WTC11 (cell line): Measurements from ENCODE around the gene DHX30. TPM values are rescaled to one million over a fixed set of nuclear protein-coding genes. Genes with fewer than 3 reads are reported as not detected.

Experiments used
- ARID4B ChIP-seq: sonication (generic); formaldehyde crosslinking; IDR thresholded peaks from 2 replicates; pipeline ENCODE4 v1.8.0; 2023; ENCODE audit warnings: missing genetic modification reagents, mild to moderate bottlenecking, borderline replicate concordance
- E2F1 ChIP-seq: sonication (generic); formaldehyde crosslinking; IDR thresholded peaks from 2 replicates; pipeline ENCODE4 v1.8.0; 2022; ENCODE audit warnings: mild to moderate bottlenecking, missing genetic modification reagents
- ELF4 ChIP-seq: sonication (generic); formaldehyde crosslinking; IDR thresholded peaks from 2 replicates; pipeline ENCODE4 v1.8.1; 2022; ENCODE audit warnings: low read depth, mild to moderate bottlenecking, moderate library complexity, missing genetic modification reagents
- ERG ChIP-seq: fragments of 250-450 bp; sonication (Bioruptor Pico); IDR thresholded peaks from 2 replicates; pipeline ENCODE4 v1.8.0; 2021; ENCODE audit warnings: mild to moderate bottlenecking
- ETV6 ChIP-seq: sonication (generic); formaldehyde crosslinking; IDR thresholded peaks from 2 replicates; pipeline ENCODE4 v1.8.1; 2022; ENCODE audit warnings: mild to moderate bottlenecking, missing genetic modification reagents
- FOXK1 ChIP-seq: sonication (generic); formaldehyde crosslinking; IDR thresholded peaks from 2 replicates; pipeline ENCODE4 v1.8.0; 2022; ENCODE audit warnings: mild to moderate bottlenecking, moderate library complexity, missing genetic modification reagents
- FOXP1 ChIP-seq: sonication (generic); formaldehyde crosslinking; IDR thresholded peaks from 2 replicates; pipeline ENCODE4 v1.8.0; 2022; ENCODE audit warnings: missing genetic modification reagents, mild to moderate bottlenecking, moderate library complexity, borderline replicate concordance
- KAT7 ChIP-seq: sonication (generic); formaldehyde crosslinking; IDR thresholded peaks from 2 replicates; pipeline ENCODE4 v1.8.1; 2023; ENCODE audit warnings: missing genetic modification reagents, mild to moderate bottlenecking, borderline replicate concordance
- MAX ChIP-seq: sonication (generic); formaldehyde crosslinking; IDR thresholded peaks from 2 replicates; pipeline ENCODE4 v1.8.0; 2022; ENCODE audit warnings: mild to moderate bottlenecking, missing genetic modification reagents
- RELA ChIP-seq: sonication (generic); formaldehyde crosslinking; IDR thresholded peaks from 2 replicates; pipeline ENCODE4 v1.8.1; 2022; ENCODE audit warnings: missing genetic modification reagents, mild to moderate bottlenecking, borderline replicate concordance
- SP1 ChIP-seq: sonication (generic); formaldehyde crosslinking; conservative IDR thresholded peaks from 2 replicates; pipeline ENCODE4 v1.8.1; 2022; ENCODE audit warnings: missing genetic modification reagents
- TEAD4 ChIP-seq: sonication (generic); formaldehyde crosslinking; IDR thresholded peaks from 2 replicates; pipeline ENCODE4 v1.8.0; 2022; ENCODE audit warnings: mild to moderate bottlenecking, missing genetic modification reagents
- ZNF317 ChIP-seq: sonication (generic); formaldehyde crosslinking; IDR thresholded peaks from 2 replicates; pipeline ENCODE4 v1.8.1; 2023; ENCODE audit warnings: low read depth, mild to moderate bottlenecking, moderate library complexity, missing genetic modification reagents, borderline replicate concordance
- ZNF532 ChIP-seq: fragments of 250-450 bp; sonication (Bioruptor Pico); IDR thresholded peaks from 2 replicates; pipeline ENCODE4 v1.9.0; 2021; ENCODE audit warnings: mild to moderate bottlenecking, borderline replicate concordance
- total RNA-seq: library from RNA; stranded (reverse); gene quantifications from 3 replicates; pipeline ENCODE4 v1.2.3, GENCODE V29; 2021
- TF ChIP-seq, protein P1 (sequence below): sonication (generic); formaldehyde crosslinking; conservative IDR thresholded peaks from 2 replicates; pipeline ENCODE4 v1.8.1; 2023; ENCODE audit warnings: mild to moderate bottlenecking, low read depth, missing genetic modification reagents, moderate library complexity
- TF ChIP-seq, protein P2 (sequence below): sonication (generic); formaldehyde crosslinking; IDR thresholded peaks from 2 replicates; pipeline ENCODE4 v1.8.1; 2023; ENCODE audit warnings: mild to moderate bottlenecking, moderate library complexity, missing genetic modification reagents

The DHX30 gene
- total RNA-seq, 1 experiment from 2014 or later: 98.1 TPM

DNA sequence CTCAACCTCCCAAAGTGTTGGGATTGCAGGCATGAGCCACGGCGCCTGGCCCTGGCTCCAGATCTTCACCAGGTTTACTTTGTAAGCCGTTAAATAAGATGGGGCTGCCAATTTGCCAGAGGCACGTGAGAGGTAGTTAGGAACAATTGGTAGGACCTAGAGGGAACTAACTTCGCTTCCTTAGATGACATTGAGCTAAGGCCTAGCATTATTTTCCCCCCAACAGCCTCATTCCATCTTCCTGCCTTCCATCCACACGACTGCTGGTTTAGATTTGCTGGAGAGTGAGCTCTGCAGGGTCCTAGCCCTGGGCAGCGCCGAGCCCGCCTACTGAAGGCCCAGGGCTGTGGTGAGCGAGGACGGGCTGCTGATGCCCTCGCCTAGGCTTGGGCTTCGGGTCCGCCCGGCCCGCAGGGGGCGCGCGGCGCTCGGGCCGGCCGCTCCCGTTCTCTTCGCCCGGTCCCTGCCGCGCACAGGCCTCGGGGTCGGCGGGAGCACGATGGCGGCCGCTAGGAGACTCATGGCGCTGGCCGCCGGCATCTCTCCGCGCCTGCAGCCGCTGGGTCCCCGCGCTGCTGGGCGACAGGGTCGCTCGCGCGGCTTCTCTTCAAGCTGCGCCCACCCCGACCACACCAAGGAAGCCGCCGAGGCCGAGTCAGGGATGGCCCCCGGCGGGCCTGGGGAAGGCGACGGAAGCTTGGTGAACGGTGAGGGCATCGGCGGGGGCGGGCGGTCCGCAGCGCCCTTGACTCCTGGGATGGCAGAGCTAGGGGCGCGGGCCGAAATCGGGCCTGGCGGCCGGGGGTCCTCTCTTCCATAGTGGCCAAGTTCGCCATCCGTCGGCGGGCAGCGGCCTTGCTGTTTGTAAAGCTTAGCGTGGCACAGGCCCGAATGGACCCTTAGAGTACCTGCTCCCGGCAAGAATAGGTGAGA lies 21.9 kb downstream of the DHX30 start (continued):
- TF ChIP-seq ZNF532: no peak
- TF ChIP-seq ERG (CRISPR knock-in tag): 0 out of 2 replicates have a peak, but pooled peaks have one; percentile 51
- TF ChIP-seq TEAD4: no peak
- TF ChIP-seq, protein P1, sequence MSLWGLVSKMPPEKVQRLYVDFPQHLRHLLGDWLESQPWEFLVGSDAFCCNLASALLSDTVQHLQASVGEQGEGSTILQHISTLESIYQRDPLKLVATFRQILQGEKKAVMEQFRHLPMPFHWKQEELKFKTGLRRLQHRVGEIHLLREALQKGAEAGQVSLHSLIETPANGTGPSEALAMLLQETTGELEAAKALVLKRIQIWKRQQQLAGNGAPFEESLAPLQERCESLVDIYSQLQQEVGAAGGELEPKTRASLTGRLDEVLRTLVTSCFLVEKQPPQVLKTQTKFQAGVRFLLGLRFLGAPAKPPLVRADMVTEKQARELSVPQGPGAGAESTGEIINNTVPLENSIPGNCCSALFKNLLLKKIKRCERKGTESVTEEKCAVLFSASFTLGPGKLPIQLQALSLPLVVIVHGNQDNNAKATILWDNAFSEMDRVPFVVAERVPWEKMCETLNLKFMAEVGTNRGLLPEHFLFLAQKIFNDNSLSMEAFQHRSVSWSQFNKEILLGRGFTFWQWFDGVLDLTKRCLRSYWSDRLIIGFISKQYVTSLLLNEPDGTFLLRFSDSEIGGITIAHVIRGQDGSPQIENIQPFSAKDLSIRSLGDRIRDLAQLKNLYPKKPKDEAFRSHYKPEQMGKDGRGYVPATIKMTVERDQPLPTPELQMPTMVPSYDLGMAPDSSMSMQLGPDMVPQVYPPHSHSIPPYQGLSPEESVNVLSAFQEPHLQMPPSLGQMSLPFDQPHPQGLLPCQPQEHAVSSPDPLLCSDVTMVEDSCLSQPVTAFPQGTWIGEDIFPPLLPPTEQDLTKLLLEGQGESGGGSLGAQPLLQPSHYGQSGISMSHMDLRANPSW (CRISPR knock-in tag): no peak
- peak; percentile 84; the same call in 1 of the 2 replicates for TF ChIP-seq ARID4B
- 0 out of 2 replicates have a peak, but pooled peaks have one; percentile 29 for TF ChIP-seq E2F1 (CRISPR knock-in tag)
- TF ChIP-seq FOXK1 (CRISPR knock-in tag): peak; percentile 68
- TF ChIP-seq, protein P2, sequence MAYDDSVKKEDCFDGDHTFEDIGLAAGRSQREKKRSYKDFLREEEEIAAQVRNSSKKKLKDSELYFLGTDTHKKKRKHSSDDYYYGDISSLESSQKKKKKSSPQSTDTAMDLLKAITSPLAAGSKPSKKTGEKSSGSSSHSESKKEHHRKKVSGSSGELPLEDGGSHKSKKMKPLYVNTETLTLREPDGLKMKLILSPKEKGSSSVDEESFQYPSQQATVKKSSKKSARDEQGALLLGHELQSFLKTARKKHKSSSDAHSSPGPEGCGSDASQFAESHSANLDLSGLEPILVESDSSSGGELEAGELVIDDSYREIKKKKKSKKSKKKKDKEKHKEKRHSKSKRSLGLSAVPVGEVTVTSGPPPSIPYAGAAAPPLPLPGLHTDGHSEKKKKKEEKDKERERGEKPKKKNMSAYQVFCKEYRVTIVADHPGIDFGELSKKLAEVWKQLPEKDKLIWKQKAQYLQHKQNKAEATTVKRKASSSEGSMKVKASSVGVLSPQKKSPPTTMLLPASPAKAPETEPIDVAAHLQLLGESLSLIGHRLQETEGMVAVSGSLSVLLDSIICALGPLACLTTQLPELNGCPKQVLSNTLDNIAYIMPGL (CRISPR knock-in tag): peak; percentile 100
- TF ChIP-seq RELA (CRISPR knock-in tag): peak; percentile 68
- TF ChIP-seq ZNF317: no peak; the same call in 1 of the 2 replicates
- TF ChIP-seq FOXP1: no peak; the same call in 1 of the 2 replicates
- peak; percentile 79 for TF ChIP-seq SP1 (CRISPR knock-in tag)
- peak; percentile 58; the same call in 1 of the 2 replicates for TF ChIP-seq KAT7
- peak; percentile 86 for TF ChIP-seq MAX (CRISPR knock-in tag)
- 0 out of 2 replicates have a peak, but pooled peaks have one; percentile 72 for TF ChIP-seq ELF4 (CRISPR knock-in tag)
- TF ChIP-seq ETV6: peak; percentile 78; the same call in 1 of the 2 replicates
- TF ChIP-seq, all 79 proteins: peak for 30
